H9 (cell line): ENCODE results near the gene CCDC88C. TPM values are rescaled to one million over a fixed set of nuclear protein-coding genes. Genes with fewer than 3 reads are reported as not detected.

ENCODE experiments used
- DNase-seq: peaks from one replicate; pipeline ENCODE4 v3.0.0-alpha.2; 2017
- H2AFZ ChIP-seq: one replicate; pipeline ENCODE4 v1.6.1; 2013; ENCODE audit warnings: mild to moderate bottlenecking, low read length, control low read depth, moderate library complexity
- H2AK5ac ChIP-seq: 2 replicates; pipeline ENCODE4 v1.6.1; 2013; ENCODE audit warnings: low read length, control low read depth, mixed read lengths; ENCODE audit not compliant: insufficient read length
- H2BK120ac ChIP-seq: one replicate; pipeline ENCODE4 v1.6.1; 2013; ENCODE audit warnings: low read depth, mild to moderate bottlenecking, low read length, control low read depth, inconsistent platforms; ENCODE audit not compliant: poor library complexity, severe bottlenecking
- H2BK12ac ChIP-seq: 2 replicates; pipeline ENCODE4 v1.6.1; 2013; ENCODE audit warnings: low read length, control low read depth, mixed read lengths, low read depth; ENCODE audit not compliant: insufficient read length
- H2BK15ac ChIP-seq: 2 replicates; pipeline ENCODE4 v1.6.1; 2013; ENCODE audit warnings: low read depth, low read length, control low read depth
- H2BK20ac ChIP-seq: one replicate; pipeline ENCODE4 v1.6.1; 2013; ENCODE audit warnings: low read depth, mild to moderate bottlenecking, low read length, control low read depth, inconsistent platforms; ENCODE audit not compliant: poor library complexity, severe bottlenecking
- H2BK5ac ChIP-seq: 2 replicates; pipeline ENCODE4 v1.6.1; 2013; ENCODE audit warnings: low read length, control low read depth, mixed read lengths; ENCODE audit not compliant: insufficient read length
- H3K14ac ChIP-seq: 2 replicates; pipeline ENCODE4 v1.6.1; 2013; ENCODE audit warnings: low read length, control low read depth; ENCODE audit not compliant: insufficient read depth
- H3K18ac ChIP-seq: 2 replicates; pipeline ENCODE4 v1.6.1; 2013; ENCODE audit warnings: low read depth, mild to moderate bottlenecking, mixed read lengths, low read length, control low read depth; ENCODE audit not compliant: insufficient read length
- H3K23ac ChIP-seq: 2 replicates; pipeline ENCODE4 v1.6.1; 2013; ENCODE audit warnings: low read length, control low read depth, mixed read lengths, low read depth; ENCODE audit not compliant: insufficient read length
- H3K23me2 ChIP-seq: 2 replicates; pipeline ENCODE4 v1.6.1; 2013; ENCODE audit warnings: low read depth, mild to moderate bottlenecking, mixed read lengths, low read length, control low read depth; ENCODE audit not compliant: insufficient read length, poor library complexity, severe bottlenecking
- H3K27ac ChIP-seq: 2 replicates; pipeline ENCODE4 v1.5.1; 2013; ENCODE audit warnings: low read length, control low read depth, mixed read lengths, low read depth; ENCODE audit not compliant: insufficient read length
- H3K27me3 ChIP-seq: 2 replicates; pipeline ENCODE4 v1.6.1; 2013; ENCODE audit warnings: low read length, control low read depth, inconsistent platforms; ENCODE audit not compliant: insufficient read depth
- H3K4ac ChIP-seq: 2 replicates; pipeline ENCODE4 v1.6.1; 2013; ENCODE audit warnings: low read depth, mild to moderate bottlenecking, control low read depth, inconsistent platforms, low read length, moderate library complexity
- H3K4me1 ChIP-seq: 2 replicates; pipeline ENCODE4 v1.6.1; 2013; ENCODE audit warnings: low read length, control low read depth, inconsistent platforms; ENCODE audit not compliant: insufficient read depth
- H3K4me2 ChIP-seq: 2 replicates; pipeline ENCODE4 v1.6.1; 2013; ENCODE audit warnings: low read length, control low read depth, mixed read lengths; ENCODE audit not compliant: insufficient read length, insufficient read depth
- H3K56ac ChIP-seq: 2 replicates; pipeline ENCODE4 v1.6.1; 2013; ENCODE audit warnings: low read depth, mild to moderate bottlenecking, mixed read lengths, low read length, control low read depth; ENCODE audit not compliant: insufficient read length
- H3K79me1 ChIP-seq: 2 replicates; pipeline ENCODE4 v1.6.1; 2013; ENCODE audit warnings: low read depth, mild to moderate bottlenecking, moderate library complexity, low read length, control low read depth, inconsistent platforms; ENCODE audit not compliant: insufficient read depth, poor library complexity, severe bottlenecking
- H3K79me2 ChIP-seq: 2 replicates; pipeline ENCODE4 v1.6.1; 2013; ENCODE audit warnings: low read length, control low read depth, inconsistent platforms; ENCODE audit not compliant: insufficient read depth
- H3K9ac ChIP-seq: 2 replicates; pipeline ENCODE4 v1.6.1; 2013; ENCODE audit warnings: low read length, control low read depth, mixed read lengths; ENCODE audit not compliant: insufficient read length; ENCODE audit errors: extremely low read depth
- H3K9me3 ChIP-seq: one replicate; pipeline ENCODE4 v1.6.1; 2013; ENCODE audit warnings: low read depth, low read length, inconsistent platforms; ENCODE audit not compliant: control insufficient read depth
- H3T11ph ChIP-seq: one replicate; pipeline ENCODE4 v1.6.1; 2013; ENCODE audit warnings: mild to moderate bottlenecking, low read length, control low read depth, inconsistent platforms
- H4K20me1 ChIP-seq: one replicate; pipeline ENCODE4 v1.6.1; 2013; ENCODE audit not compliant: control insufficient read depth, insufficient read length, insufficient read depth
- H4K5ac ChIP-seq: 2 replicates; pipeline ENCODE4 v1.6.1; 2013; ENCODE audit warnings: low read depth, mild to moderate bottlenecking, mixed read lengths, low read length, control low read depth; ENCODE audit not compliant: insufficient read length
- H4K8ac ChIP-seq: replicated peaks from 2 replicates; pipeline ENCODE4 v1.6.1; 2013; ENCODE audit warnings: low read length, control low read depth, mixed read lengths, low read depth; ENCODE audit not compliant: insufficient read length
- H4K91ac ChIP-seq: 2 replicates; pipeline ENCODE4 v1.6.1; 2013; ENCODE audit warnings: low read depth, mild to moderate bottlenecking, moderate library complexity, mixed read lengths, low read length, control low read depth; ENCODE audit not compliant: insufficient read length
- H3K27ac Mint-ChIP-seq, 3 experiments: 2 replicates in 2 of 3; 3 replicates in 1 of 3; pipeline ENCODE4 v1.8.0; 2020 to 2021; ENCODE audit warnings: mixed read lengths in 3 of 3, mild to moderate bottlenecking in 1 of 3, moderate library complexity in 1 of 3
- H3K27me3 Mint-ChIP-seq: 2 replicates; pipeline ENCODE4 v1.8.0; 2021; ENCODE audit warnings: low read depth, mild to moderate bottlenecking, moderate library complexity, mixed read lengths
- H3K36me3 Mint-ChIP-seq, 3 experiments: 2 replicates in 2 of 3; 3 replicates in 1 of 3; pipeline ENCODE4 v1.8.0; 2020 to 2021; ENCODE audit warnings: low read depth in 3 of 3, mixed read lengths in 3 of 3; ENCODE audit not compliant: insufficient read depth in 1 of 3
- H3K4me1 Mint-ChIP-seq, 2 experiments: 2 replicates each; pipeline ENCODE4 v1.8.0; 2020; ENCODE audit warnings: mixed read lengths in 2 of 2
- H3K4me3 Mint-ChIP-seq, 2 experiments: 2 replicates in 1 of 2; 3 replicates in 1 of 2; pipeline ENCODE4 v1.8.0; 2020 to 2021; ENCODE audit warnings: mild to moderate bottlenecking in 2 of 2, mixed read lengths in 2 of 2, moderate library complexity in 1 of 2
- H3K9me3 Mint-ChIP-seq, 2 experiments: 2 replicates in 1 of 2; 3 replicates in 1 of 2; pipeline ENCODE4 v1.8.0; 2020; ENCODE audit warnings: mild to moderate bottlenecking in 2 of 2, mixed read lengths in 2 of 2, moderate library complexity in 1 of 2
- WGBS: extraction: QIAGEN DNeasy Blood & Tissue Kit; methylation state at CpG from one replicate; pipeline ENCODE4 v1.1.7; 2013; ENCODE audit warnings: missing lambda C conversion rate, low lambda C conversion rate, mixed read lengths; ENCODE audit not compliant: insufficient read length; ENCODE audit errors: extremely low coverage; 5-methylcytosine and 5-hydroxymethylcytosine counted together
- total RNA-seq: library from RNA; stranded (reverse); gene quantifications from 2 replicates; pipeline ENCODE4 v1.2.1, GENCODE V29; 2021
- TF ChIP-seq, protein P1 (sequence below): fragments of 200-600 bp; sonication (generic); conservative IDR thresholded peaks from 3 replicates; pipeline ENCODE4 v1.8.0; 2021; ENCODE audit warnings: antibody characterized with exemption, mild to moderate bottlenecking

Gene CCDC88C
- total RNA-seq, 1 experiment from 2014 or later = 52.4 TPM

DNA sequence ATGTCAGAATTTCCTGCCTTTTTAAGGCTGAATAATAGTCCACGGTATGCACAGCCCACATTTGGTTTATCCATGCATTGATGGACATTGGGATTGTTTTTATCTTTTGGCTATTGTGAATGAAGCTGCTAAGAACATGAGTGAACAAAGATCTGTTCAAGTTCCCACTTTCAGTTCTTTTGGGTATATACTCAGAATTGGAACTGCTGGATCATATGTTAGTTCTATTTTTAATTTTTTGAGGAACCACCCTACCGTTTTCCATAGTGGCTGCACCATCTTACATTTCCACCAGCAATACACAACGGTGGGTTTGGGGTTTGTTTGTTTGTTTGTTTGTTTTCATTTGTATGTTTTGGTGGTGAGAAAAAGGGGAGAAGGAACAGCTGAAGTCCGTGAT is 179.5 kb downstream of the CCDC88C start:
- no peak overlapping the region for H3K4me3 Mint-ChIP-seq
- WGBS = no CpG with 5 or more reads among the region's 4 CpGs
- H2BK120ac ChIP-seq = no peak overlapping the region

More for the DNA sequence above, 179.5 kb downstream of the CCDC88C start:
- no peak overlapping the region for H3K27ac ChIP-seq
- no peak overlapping the region for H2AFZ ChIP-seq
- no peak for DNase-seq
- no peaks in the 10 kb centered on the region for H4K20me1 ChIP-seq
- Mint-ChIP-seq H3K27ac (no peak overlapping the region), H3K27me3 (peaks cover 17% of the 10 kb centered on the region), H3K9me3 (peaks cover 0 to 3% of the 10 kb centered on the region in 2 experiments; a peak in 2 of 5 replicates), H3K4me1 (peaks cover 2 to 10% of the 10 kb centered on the region in 2 experiments; a peak in 1 of 4 replicates), H3K36me3 (no peaks in the 10 kb centered on the region; a peak in 3 of 7 replicates)
- H2AK5ac ChIP-seq = no peak overlapping the region
- H3K23ac ChIP-seq = no peak overlapping the region
- H3K27me3 ChIP-seq = no peaks in the 10 kb centered on the region
- no peak overlapping the region for H2BK5ac ChIP-seq
- H3K79me1 ChIP-seq = no peaks in the 10 kb centered on the region
- H4K8ac ChIP-seq = no peak overlapping the region
- H3K18ac ChIP-seq = no peak overlapping the region
- H3K9ac ChIP-seq = no peak overlapping the region
- H3K4me1 ChIP-seq = no peaks in the 10 kb centered on the region
- H2BK12ac ChIP-seq = no peak overlapping the region
- no peak overlapping the region for H3K4ac ChIP-seq
- TF ChIP-seq, protein P1, sequence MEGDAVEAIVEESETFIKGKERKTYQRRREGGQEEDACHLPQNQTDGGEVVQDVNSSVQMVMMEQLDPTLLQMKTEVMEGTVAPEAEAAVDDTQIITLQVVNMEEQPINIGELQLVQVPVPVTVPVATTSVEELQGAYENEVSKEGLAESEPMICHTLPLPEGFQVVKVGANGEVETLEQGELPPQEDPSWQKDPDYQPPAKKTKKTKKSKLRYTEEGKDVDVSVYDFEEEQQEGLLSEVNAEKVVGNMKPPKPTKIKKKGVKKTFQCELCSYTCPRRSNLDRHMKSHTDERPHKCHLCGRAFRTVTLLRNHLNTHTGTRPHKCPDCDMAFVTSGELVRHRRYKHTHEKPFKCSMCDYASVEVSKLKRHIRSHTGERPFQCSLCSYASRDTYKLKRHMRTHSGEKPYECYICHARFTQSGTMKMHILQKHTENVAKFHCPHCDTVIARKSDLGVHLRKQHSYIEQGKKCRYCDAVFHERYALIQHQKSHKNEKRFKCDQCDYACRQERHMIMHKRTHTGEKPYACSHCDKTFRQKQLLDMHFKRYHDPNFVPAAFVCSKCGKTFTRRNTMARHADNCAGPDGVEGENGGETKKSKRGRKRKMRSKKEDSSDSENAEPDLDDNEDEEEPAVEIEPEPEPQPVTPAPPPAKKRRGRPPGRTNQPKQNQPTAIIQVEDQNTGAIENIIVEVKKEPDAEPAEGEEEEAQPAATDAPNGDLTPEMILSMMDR = no peak
- no peak overlapping the region for H4K5ac ChIP-seq
- no peak overlapping the region for H3K14ac ChIP-seq
- no peak overlapping the region for H4K91ac ChIP-seq
- H3K56ac ChIP-seq = no peak overlapping the region
- no peak overlapping the region for H3T11ph ChIP-seq
- no peaks in the 10 kb centered on the region for H3K79me2 ChIP-seq
- no peaks in the 10 kb centered on the region for H3K9me3 ChIP-seq
- no peak overlapping the region for H3K4me2 ChIP-seq
- no peak overlapping the region for H2BK20ac ChIP-seq
- no peak overlapping the region for H2BK15ac ChIP-seq
- H3K23me2 ChIP-seq = no peaks in the 10 kb centered on the region
